Fibroblast of skin of right quadriceps (primary cell): ENCODE results near the gene RASSF3.
"Not testable (repeated sequence)": the region's sequence is repeated elsewhere in the genome, so short reads cannot be mapped to it uniquely, and the experiment has no call there.

ENCODE experiments used
- DNase-seq: peaks from one replicate; pipeline ENCODE4 v3.0.0-alpha.2; 2013

The RASSF3 gene

GRCh38 chr12:64598831-64599230 is 11.5 kb upstream of the RASSF3 start:
- DNase-seq = no peak

DNA sequence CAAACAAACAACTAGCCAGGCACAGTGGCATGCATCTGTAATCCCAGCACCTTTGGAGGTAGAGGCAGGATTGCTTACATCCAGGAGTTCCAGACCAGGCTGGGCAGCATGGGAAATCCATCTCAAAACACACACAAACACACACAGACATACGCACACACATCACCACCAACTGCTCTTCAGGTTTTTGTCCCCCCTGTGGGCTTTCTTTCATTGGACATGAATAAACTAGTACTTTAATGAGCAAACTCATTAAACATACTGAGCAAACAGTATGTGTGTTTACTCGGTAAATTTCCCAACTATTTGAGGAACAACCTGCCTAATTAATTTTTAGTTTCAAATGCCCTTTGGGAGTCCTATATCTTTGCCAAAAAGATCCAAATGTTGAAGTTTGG is 10.1 kb upstream of the RASSF3 start:
- DNase-seq = no peak

DNA sequence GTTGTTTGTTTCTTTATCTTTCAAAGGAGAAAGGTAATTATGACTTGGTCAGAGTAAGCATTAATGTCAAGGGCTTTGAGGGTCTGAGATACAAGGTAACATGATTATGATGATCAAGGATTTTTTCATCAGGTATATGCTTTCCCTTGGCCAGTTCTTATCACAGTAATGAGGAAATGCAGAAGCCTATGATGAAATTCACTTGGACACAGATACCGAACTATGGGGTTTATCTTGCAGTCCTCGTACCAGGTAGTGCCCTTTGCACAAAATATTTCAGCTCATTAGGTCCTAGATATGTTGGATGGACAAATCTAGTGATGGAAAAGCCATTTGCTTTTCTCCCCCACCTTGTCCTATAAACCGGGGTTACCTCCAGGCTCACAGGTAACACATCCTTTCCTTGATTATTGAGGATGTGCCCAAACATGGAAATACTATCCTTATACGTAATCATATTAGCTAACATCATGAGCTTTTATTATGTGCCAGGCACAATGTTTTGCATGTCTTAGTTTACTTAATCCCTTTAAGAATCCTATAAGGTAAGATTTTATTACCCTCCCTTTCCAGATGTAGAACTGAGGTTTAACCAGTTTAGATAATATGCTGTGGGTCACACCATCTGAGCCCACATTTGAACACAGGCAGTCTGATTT is 7.0 kb upstream of the RASSF3 start:
- DNase-seq = no peak

GRCh38 chr12:64608901-64609535 is 1.3 kb upstream of the RASSF3 start:
- peak; percentile 47 for DNase-seq

GRCh38 chr12:64609536-64610078 is 688 bp upstream of the RASSF3 start:
- DNase-seq = no peak

- DNase-seq = peak; percentile 48
Observed at GRCh38 chr12:64610660-64611340, 505 bp downstream of the RASSF3 start.

DNA sequence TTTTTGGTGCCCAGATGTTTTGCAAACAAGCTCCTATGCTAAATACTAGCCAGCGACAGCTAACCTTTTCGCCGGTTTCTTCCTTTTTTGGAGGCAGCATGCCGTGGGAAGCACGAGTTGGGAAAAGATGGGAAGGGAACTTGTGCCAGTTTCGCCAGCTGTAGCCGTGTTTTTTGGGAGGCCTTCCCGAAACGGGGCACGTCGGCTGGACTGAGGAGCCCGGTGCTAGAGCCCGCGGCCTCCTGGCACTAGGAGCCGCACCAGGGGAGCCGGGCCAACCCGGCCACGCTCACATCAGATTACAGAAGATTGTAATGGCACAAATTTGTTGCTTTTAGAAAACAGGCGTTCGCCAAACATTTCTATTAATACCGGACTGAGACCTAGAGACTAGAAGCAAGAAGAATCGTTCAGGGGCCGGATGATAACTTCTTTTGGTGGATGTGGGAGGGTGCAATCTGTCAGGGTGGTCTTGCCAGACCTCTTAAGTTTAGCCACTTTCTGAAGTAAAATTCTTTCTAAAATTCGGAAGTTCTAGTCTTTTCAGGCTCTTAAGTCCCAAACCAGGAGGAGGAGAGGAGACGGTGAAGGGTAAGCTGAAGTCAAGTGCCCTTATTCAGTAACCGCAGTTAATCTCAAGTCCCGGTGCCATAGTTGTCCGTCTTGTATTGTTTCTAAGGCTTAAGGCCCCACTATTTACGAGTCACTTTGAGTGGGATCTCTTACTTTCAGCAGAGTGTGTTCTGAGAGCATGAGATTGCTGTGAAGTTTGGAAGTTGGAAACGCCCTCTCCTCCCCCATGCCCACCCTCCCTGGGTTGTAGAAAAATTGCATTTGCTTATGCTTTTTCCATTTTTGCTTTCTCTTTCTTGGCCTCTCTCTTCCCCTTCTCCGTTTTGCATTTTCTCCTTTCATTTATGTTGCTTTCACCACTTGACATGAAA is 1.3 kb downstream of the RASSF3 start:
- DNase-seq = peak; percentile 12

DNA sequence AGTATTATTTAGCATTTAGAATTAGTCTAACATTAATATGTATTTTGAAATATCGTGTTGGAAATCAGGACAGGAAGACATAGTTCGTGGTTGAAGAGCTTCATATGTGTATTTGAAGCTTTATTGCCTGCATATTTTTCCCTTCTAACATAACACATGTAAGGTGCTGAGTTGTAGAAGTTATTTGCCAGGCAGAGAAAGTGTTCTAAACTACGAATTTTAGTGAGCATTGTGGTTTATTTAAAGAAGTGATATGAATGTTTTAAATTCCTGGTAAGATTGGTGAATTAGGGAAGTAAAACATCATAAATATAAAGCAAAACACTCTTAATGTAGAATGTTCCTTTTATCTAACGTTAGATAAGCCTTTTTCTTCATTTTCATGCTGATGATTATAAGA is 2.5 kb downstream of the RASSF3 start:
- DNase-seq = peak; percentile 23

- not testable (repeated sequence) for DNase-seq
Observed at GRCh38 chr12:64613775-64614398, 3.6 kb downstream of the RASSF3 start.

- DNase-seq = peak; percentile 32
Observed at GRCh38 chr12:64616201-64616600, 5.9 kb downstream of the RASSF3 start.

GRCh38 chr12:64618953-64619590 is 8.8 kb downstream of the RASSF3 start:
- DNase-seq = peak; percentile 81

DNA sequence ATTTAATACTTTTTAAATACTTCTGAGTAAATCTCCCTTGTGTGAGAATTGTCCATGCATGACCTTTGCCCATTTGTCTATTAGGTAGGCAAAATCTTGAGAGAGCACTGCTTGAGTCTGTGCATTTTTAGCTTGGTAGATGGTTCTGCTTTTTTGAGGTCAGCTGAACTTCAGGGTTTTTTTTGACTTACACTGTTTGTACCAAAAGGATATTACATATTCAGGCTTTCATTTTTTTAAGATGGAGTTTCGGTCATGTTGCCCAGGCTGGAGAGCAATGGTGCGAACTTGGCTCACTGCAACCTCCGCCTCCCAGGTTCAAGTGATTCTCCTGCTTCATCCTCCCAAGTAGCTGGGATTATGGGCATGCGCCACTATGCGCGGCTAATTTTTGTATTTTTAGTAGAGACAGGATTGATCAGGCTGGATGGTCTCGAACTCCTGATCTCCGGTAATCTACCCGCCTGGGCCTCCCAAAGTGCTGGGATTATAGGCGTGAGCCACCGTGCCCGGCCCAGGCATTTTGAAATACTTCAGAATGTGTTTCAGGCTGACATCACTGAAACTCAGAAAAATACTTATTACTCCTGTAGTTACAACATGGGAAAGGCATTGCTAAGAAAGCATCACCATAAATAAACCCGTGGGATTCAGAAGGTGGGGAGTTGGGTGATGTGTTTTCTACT is 11.1 kb downstream of the RASSF3 start:
- peak; percentile 60 for DNase-seq

- no peak for DNase-seq
Observed at GRCh38 chr12:64624035-64624434, 13.7 kb downstream of the RASSF3 start.

DNA sequence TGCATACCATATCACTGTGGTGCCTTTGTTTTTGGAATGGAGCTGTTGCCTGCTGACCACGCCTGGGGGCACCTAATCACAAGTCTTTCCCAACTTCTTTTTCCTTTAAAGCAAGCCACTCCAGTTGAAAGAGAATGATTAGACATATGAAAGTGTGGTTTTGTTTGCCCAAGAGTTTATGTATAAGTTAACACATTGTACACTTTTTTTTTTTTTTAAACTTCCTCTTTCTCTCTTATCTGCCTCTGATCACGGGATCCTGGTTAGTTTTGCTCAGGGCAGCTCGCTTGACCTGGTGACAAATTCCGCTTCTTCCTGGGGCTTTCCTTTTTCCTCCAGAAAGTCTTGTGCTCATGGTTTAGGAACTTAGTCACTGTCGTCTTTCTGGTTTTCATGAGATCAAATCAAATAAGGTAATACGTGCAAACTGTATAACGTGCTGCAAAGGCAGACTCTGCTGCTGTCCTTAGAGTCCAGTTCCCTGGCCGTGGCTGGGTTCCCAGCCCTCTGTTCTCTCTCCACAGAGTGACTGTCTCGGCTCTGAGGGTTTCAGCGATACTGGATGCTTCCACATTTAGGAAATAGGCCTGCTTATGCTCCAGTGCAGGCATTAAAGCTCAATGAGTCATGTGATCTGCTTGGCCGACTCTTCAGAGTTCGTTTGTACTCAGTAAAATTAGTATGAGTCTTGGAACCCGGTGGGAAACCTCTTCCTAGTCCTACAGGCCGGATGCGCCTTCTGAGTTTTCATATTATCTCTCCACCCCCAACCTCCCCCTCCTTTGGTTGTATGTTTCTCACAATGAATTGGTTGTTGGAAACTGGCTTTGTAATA is 15.2 kb downstream of the RASSF3 start:
- DNase-seq = peak; percentile 89

- not testable (repeated sequence) for DNase-seq
Observed at GRCh38 chr12:64626588-64626987, 16.3 kb downstream of the RASSF3 start.

GRCh38 chr12:64627771-64628170 is 17.5 kb downstream of the RASSF3 start:
- peak; percentile 82 for DNase-seq

GRCh38 chr12:64631197-64631596 is 20.9 kb downstream of the RASSF3 start:
- no peak for DNase-seq

GRCh38 chr12:64633011-64633939 is 23.0 kb downstream of the RASSF3 start:
- no peak for DNase-seq

GRCh38 chr12:64633940-64634337 is 23.6 kb downstream of the RASSF3 start:
- DNase-seq = peak; percentile 61
